K562 (cell line): ENCODE results near the gene NET1. TPM values are rescaled to one million over a fixed set of nuclear protein-coding genes. Genes with fewer than 3 reads are reported as not detected.

ENCODE experiments used
- CEBPG ChIP-seq, 3 experiments: fragments of 200-800 bp in 1 of 3; sonication (Bioruptor generic) in 1 of 3; sonication (generic) in 1 of 3; formaldehyde crosslinking in 1 of 3; IDR thresholded peaks in 2 of 3; conservative IDR thresholded peaks in 1 of 3; 2 replicates each; pipeline versions ENCODE4 v1.6.1 to v1.8.0; 2016 to 2022; ENCODE audit warnings: missing compliant biosample characterization in 2 of 3, missing genetic modification characterization in 2 of 3, mild to moderate bottlenecking in 1 of 3, missing genetic modification reagents in 1 of 3
- HDGF ChIP-seq: fragments of 450-650 bp; IDR thresholded peaks from 2 replicates; pipeline ENCODE4 v1.6.1; 2016
- HMGN3 ChIP-seq: IDR thresholded peaks from 2 replicates; pipeline ENCODE4 v1.6.1; 2011; ENCODE audit warnings: borderline replicate concordance, low read depth, mild to moderate bottlenecking, mixed read lengths, low read length; ENCODE audit not compliant: insufficient read length; ENCODE audit errors: extremely low read depth
- KAT8 ChIP-seq: fragments of 450-650 bp; IDR thresholded peaks from 2 replicates; pipeline ENCODE4 v1.6.1; 2016; ENCODE audit warnings: low read depth, mild to moderate bottlenecking
- NFE2L1 ChIP-seq: fragments of 450-650 bp; IDR thresholded peaks from 2 replicates; pipeline ENCODE4 v1.6.1; 2016; ENCODE audit warnings: missing genetic modification characterization, low read depth, mild to moderate bottlenecking, missing compliant biosample characterization, moderate library complexity, borderline replicate concordance
- SAFB2 ChIP-seq: fragments of 200-400 bp; formaldehyde crosslinking; IDR thresholded peaks from 2 replicates; pipeline ENCODE4 v1.6.1; 2018; ENCODE audit warnings: borderline replicate concordance, low read length, low read depth, moderate library complexity; ENCODE audit not compliant: severe bottlenecking
- SLC30A9 ChIP-seq: fragments of 250-450 bp; sonication (Bioruptor Pico); IDR thresholded peaks from 2 replicates; pipeline ENCODE4 v1.8.0; 2022; ENCODE audit warnings: mild to moderate bottlenecking, moderate library complexity
- SNRNP70 ChIP-seq: fragments of 200-400 bp; formaldehyde crosslinking; optimal IDR thresholded peaks from 2 replicates; pipeline ENCODE3; 2017; ENCODE audit warnings: low read depth, low read length
- SUPT5H ChIP-seq: fragments of 450-650 bp; IDR thresholded peaks from 2 replicates; pipeline ENCODE4 v1.6.1; 2016
- XRCC5 ChIP-seq: fragments of 200-400 bp; formaldehyde crosslinking; IDR thresholded peaks from 2 replicates; pipeline ENCODE4 v1.6.1; 2017; ENCODE audit warnings: low read depth, mild to moderate bottlenecking, low read length
- ZBED1 ChIP-seq: IDR thresholded peaks from 2 replicates; pipeline ENCODE4 v1.6.1; 2014
- polyA plus RNA-seq, 8 experiments: library from polyadenylated mRNA; depleted of rRNA in 4 of 8; stranded (reverse) in 5 of 8; unstranded in 3 of 8; fragments of >200 nt; fragmentation: Nextera tagmentation in 2 of 8; fragmentation: Illumina TruSeq in 1 of 8; extraction: Ambion mirVana in 2 of 8; extraction: Trizol in 1 of 8; gene quantifications; 2 replicates each; pipeline versions ENCODE4 v1.2.1 to v1.2.3, GENCODE V29; 2011 to 2014; ENCODE audit warnings: inconsistent platforms in 1 of 8, missing spikeins in 1 of 8
- total RNA-seq, 7 experiments: library from RNA; depleted of rRNA in 6 of 7; stranded (reverse); fragments of >200 nt in 6 of 7; fragmentation: Illumina TruSeq in 2 of 7; extraction: Trizol in 2 of 7; gene quantifications; 2 replicates each; pipeline versions ENCODE4 v1.2.1 to v1.2.3, GENCODE V29; 2011 to 2021; ENCODE audit warnings: low replicate concordance in 1 of 7
- TF ChIP-seq, protein P1 (sequence below), 2 experiments: fragments of 450-650 bp; conservative IDR thresholded peaks; 2 replicates each; pipeline ENCODE4 v1.6.1; 2017; ENCODE audit warnings: mild to moderate bottlenecking in 2 of 2, moderate library complexity in 2 of 2
- TF ChIP-seq, protein P2 (sequence below): fragments of 450-650 bp; IDR thresholded peaks from 2 replicates; pipeline ENCODE4 v1.6.1; 2018; ENCODE audit not compliant: partially characterized antibody
- TF ChIP-seq, protein P3 (sequence below): sonication (generic); formaldehyde crosslinking; IDR thresholded peaks from 2 replicates; pipeline ENCODE4 v1.8.1; 2022; ENCODE audit warnings: missing genetic modification reagents

NET1 gene
- total and polyA plus RNA-seq, 9 of the 15 experiments (the other 6 are each of a cell fraction or from before 2014, with no cell fraction given) = 47.4 to 258 (median 106) TPM

DNA sequence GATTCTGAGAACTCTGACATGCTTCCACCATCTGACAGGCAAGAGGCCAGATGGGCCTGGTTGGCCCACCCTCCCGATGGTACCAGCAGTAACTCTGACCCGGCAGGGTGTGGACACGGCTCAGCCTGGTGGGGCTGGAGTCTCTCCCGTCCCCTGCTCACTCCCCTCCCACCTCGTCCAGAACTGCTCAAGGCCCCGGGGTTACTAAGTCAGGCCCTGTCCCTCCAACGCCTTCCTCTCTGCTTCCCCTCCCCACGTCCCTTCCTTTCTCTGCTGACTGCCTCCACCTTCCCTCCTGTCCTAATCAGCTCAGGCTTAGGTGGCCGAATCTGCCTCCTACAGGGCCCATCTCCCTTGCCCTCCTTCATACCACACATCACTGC lies 74.5 kb downstream of the NET1 start (continued):
- peak; percentile 93; the same call in 1 of the 2 replicates for TF ChIP-seq HDGF
- TF ChIP-seq, protein P1, sequence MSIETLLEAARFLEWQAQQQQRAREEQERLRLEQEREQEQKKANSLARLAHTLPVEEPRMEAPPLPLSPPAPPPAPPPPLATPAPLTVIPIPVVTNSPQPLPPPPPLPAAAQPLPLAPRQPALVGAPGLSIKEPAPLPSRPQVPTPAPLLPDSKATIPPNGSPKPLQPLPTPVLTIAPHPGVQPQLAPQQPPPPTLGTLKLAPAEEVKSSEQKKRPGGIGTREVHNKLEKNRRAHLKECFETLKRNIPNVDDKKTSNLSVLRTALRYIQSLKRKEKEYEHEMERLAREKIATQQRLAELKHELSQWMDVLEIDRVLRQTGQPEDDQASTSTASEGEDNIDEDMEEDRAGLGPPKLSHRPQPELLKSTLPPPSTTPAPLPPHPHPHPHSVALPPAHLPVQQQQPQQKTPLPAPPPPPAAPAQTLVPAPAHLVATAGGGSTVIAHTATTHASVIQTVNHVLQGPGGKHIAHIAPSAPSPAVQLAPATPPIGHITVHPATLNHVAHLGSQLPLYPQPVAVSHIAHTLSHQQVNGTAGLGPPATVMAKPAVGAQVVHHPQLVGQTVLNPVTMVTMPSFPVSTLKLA (conservative IDR thresholded peaks at IDR 0.05) = peak; percentile 22 to 31; a peak in 2 of 4 replicates
- no peak for TF ChIP-seq NFE2L1 (tag)
- TF ChIP-seq, protein P2, sequence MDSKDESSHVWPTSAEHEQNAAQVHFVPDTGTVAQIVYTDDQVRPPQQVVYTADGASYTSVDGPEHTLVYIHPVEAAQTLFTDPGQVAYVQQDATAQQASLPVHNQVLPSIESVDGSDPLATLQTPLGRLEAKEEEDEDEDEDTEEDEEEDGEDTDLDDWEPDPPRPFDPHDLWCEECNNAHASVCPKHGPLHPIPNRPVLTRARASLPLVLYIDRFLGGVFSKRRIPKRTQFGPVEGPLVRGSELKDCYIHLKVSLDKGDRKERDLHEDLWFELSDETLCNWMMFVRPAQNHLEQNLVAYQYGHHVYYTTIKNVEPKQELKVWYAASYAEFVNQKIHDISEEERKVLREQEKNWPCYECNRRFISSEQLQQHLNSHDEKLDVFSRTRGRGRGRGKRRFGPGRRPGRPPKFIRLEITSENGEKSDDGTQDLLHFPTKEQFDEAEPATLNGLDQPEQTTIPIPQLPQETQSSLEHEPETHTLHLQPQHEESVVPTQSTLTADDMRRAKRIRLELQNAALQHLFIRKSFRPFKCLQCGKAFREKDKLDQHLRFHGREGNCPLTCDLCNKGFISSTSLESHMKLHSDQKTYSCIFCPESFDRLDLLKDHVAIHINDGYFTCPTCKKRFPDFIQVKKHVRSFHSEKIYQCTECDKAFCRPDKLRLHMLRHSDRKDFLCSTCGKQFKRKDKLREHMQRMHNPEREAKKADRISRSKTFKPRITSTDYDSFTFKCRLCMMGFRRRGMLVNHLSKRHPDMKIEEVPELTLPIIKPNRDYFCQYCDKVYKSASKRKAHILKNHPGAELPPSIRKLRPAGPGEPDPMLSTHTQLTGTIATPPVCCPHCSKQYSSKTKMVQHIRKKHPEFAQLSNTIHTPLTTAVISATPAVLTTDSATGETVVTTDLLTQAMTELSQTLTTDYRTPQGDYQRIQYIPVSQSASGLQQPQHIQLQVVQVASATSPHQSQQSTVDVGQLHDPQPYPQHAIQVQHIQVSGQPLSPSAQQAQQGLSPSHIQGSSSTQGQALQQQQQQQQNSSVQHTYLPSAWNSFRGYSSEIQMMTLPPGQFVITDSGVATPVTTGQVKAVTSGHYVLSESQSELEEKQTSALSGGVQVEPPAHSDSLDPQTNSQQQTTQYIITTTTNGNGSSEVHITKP = no peak
- TF ChIP-seq SAFB2 = no peak
- TF ChIP-seq, protein P3, sequence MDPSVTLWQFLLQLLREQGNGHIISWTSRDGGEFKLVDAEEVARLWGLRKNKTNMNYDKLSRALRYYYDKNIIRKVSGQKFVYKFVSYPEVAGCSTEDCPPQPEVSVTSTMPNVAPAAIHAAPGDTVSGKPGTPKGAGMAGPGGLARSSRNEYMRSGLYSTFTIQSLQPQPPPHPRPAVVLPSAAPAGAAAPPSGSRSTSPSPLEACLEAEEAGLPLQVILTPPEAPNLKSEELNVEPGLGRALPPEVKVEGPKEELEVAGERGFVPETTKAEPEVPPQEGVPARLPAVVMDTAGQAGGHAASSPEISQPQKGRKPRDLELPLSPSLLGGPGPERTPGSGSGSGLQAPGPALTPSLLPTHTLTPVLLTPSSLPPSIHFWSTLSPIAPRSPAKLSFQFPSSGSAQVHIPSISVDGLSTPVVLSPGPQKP = no peak
- no peak for TF ChIP-seq CEBPG (CRISPR knock-in tag; IDR thresholded peaks at IDR 0.05)
- no peak for TF ChIP-seq CEBPG (tag; conservative IDR thresholded peaks at IDR 0.05 in 1 of 2, IDR thresholded peaks at IDR 0.05 in 1 of 2)
- TF ChIP-seq SNRNP70 = no peak
- no peak for TF ChIP-seq XRCC5
- no peak for TF ChIP-seq ZBED1
- TF ChIP-seq SLC30A9 (CRISPR knock-in tag) = no peak
- TF ChIP-seq SUPT5H = no peak
- no peak for TF ChIP-seq KAT8
- TF ChIP-seq HMGN3 = no peak
